Measurements from ENCODE around the gene PCDH10. TPM values are rescaled to one million over a fixed set of nuclear protein-coding genes. Genes with fewer than 3 reads are reported as not detected.

PCDH10 gene
- not detected in 2 replicates for total RNA-seq (2013; cell fraction: nucleolus; rRNA removed)
- total RNA-seq (2014; rRNA removed) (not detected in 2 replicates), total RNA-seq (2014; rRNA removed; fragmentation: Illumina TruSeq; extraction: Trizol) (not detected in 2 replicates), total RNA-seq (2021) (not detected in 2 replicates), polyA plus RNA-seq (2011; rRNA removed) (0.17 and 0.38 TPM in 2 replicates), polyA plus RNA-seq (2014; fragmentation: Illumina TruSeq; extraction: Trizol) (0.01 TPM in 1 of 2 replicates, not detected in the other), polyA plus RNA-seq (2014; fragmentation: Nextera tagmentation; extraction: Ambion mirVana) (under 1 TPM; under 0.01 to 0.02 TPM), polyA plus RNA-seq (2014; rRNA removed) (0.04 TPM in 1 of 2 replicates, not detected in the other), polyA plus RNA-seq (2016; fragmentation: Nextera tagmentation; extraction: Ambion mirVana) (not detected), polyA minus RNA-seq (2011; rRNA and poly(A)+ RNA removed) (0.07 and 0.82 TPM in 2 replicates), Bru-seq, nascent RNA (not detected), BruChase-seq, experiment 1, labeled RNA remaining after a 6-hour chase (not detected), BruChase-seq, experiment 2, labeled RNA remaining after a 2-hour chase (not detected)
- not detected for polyA plus RNA-seq (2011; ENCODE audit: low read depth)
- polyA plus RNA-seq (2011; cell fraction: cytosol; rRNA removed) = 0.10 and 0.23 TPM in 2 replicates
- 0.13 and 0.25 TPM in 2 replicates for polyA plus RNA-seq (2011; cell fraction: nucleus; rRNA removed)
- not detected in 2 replicates for polyA plus RNA-seq (2012)
- polyA minus RNA-seq (2011; cell fraction: cytosol; rRNA and poly(A)+ RNA removed) = not detected in 2 replicates
- 0.24 and 0.77 TPM in 2 replicates for polyA minus RNA-seq (2011; cell fraction: nucleus; rRNA and poly(A)+ RNA removed)
- long read RNA-seq, experiment 1 = 0 reads
- long read RNA-seq, experiment 2 = 0 reads

GRCh38 chr4:133148690-133149363 lies at the start of gene PCDH10:
TSS of gene PCDH10 (plus strand) at chr4:133149294. CDS start at chr4:133150141, 847 bp downstream.
- ChIA-PET RAD21 (ENCODE audit: unreplicated experiment) (no interaction called here), SMC1A (ENCODE audit: uncharacterized antibody, unreplicated experiment) (no interaction called here), CTCF (no interaction called here), POLR2A (no interaction called here)
- no peaks in the 10 kb centered on the region; the same call in 1 of the 3 replicates for H3K9me3 ChIP-seq (replicated peaks; ENCODE audit: control insufficient read depth, insufficient read depth, low read length)
- H4K20me1 ChIP-seq (ENCODE audit: control insufficient read depth, insufficient read depth) = no peaks in the 10 kb centered on the region
- no peak within 1 kb of the TSS for H3K9ac ChIP-seq (ENCODE audit: control insufficient read depth, insufficient read depth, low read length)
- H3K27ac ChIP-seq (ENCODE audit: control insufficient read depth, insufficient read depth) = no peak within 1 kb of the TSS
- no peak for FAIRE-seq
- in situ Hi-C loops (cut with MboI) = loop anchor here (25.0 kb wide), 1 partner anchor 1788 kb away; no protein-coding TSS in a partner anchor
- H3K4me3 ChIP-seq = no peak within 1 kb of the TSS
- no TSS peak for BruUV-seq (replicated peaks)
- H3K4me2 ChIP-seq (ENCODE audit: control insufficient read depth, insufficient read depth) = peak within 1 kb of the TSS; percentile 33
- H3K4me1 ChIP-seq (ENCODE audit: control insufficient read depth, insufficient read depth, low read length) = no peaks in the 10 kb centered on the region
- no peak within 1 kb of the TSS for H2AFZ ChIP-seq (ENCODE audit: control insufficient read depth, low read depth, low read length)
- peak; percentile 58 for ATAC-seq
- H3K36me3 ChIP-seq (ENCODE audit: control insufficient read depth in 2 of 2, insufficient read depth in 2 of 2, low read length in 1 of 2) = no peaks in the 10 kb centered on the region
- DNase-seq (ENCODE audit: low read depth, low spot score) = no peak
- 10% methylated on average over 38 of the region's 38 CpGs for WGBS (ENCODE audit: insufficient coverage, insufficient replicate concordance, low lambda C conversion rate, missing lambda C conversion rate)
- H3K27me3 ChIP-seq (replicated peaks in 1 of 2; ENCODE audit: control insufficient read depth in 2 of 2, insufficient read depth in 2 of 2, low read length in 1 of 2) = peaks cover 9 to 18% of the 10 kb centered on the region in 2 experiments
- H3K79me2 ChIP-seq (ENCODE audit: control insufficient read depth, insufficient read depth, low read length) = no peaks in the 10 kb centered on the region
- intact Hi-C loops (cut with micrococcal nuclease; ENCODE audit: unreplicated experiment) = loop anchor here (5.0 kb wide), 2 partner anchors 333 to 1758 kb away; no protein-coding TSS in a partner anchor
- no peak for TF ChIP-seq MEF2B (IDR thresholded peaks at IDR 0.05; ENCODE audit: partially characterized antibody, poor library complexity, severe bottlenecking)
- no peak for TF ChIP-seq IKZF1 (conservative IDR thresholded peaks at IDR 0.05)
- no peak for TF ChIP-seq ZNF384 (IDR thresholded peaks at IDR 0.05; ENCODE audit: borderline replicate concordance, low read depth, low read length)
- TF ChIP-seq KAT2A (conservative IDR thresholded peaks at IDR 0.05; ENCODE audit: control insufficient read depth, low read depth, low read length) = no peak
- TF ChIP-seq HCFC1 (IDR thresholded peaks at IDR 0.05; ENCODE audit: low read length) = no peak
- TF ChIP-seq POLR2A (IDR thresholded peaks at IDR 0.05; ENCODE audit: low read depth, low read length) = no peak
- TF ChIP-seq IRF5 (IDR thresholded peaks at IDR 0.05; ENCODE audit: borderline replicate concordance) = no peak
- TF ChIP-seq BHLHE40 (IDR thresholded peaks at IDR 0.05; ENCODE audit: borderline replicate concordance in 1 of 2, low read depth in 2 of 2, low read length in 1 of 2) = no peak
- TF ChIP-seq FOXM1 (IDR thresholded peaks at IDR 0.05; ENCODE audit: low read depth, low read length) = no peak
- no peak for TF ChIP-seq SMAD5 (IDR thresholded peaks at IDR 0.05; ENCODE audit: low read depth)
- peak; percentile 83 for TF ChIP-seq CREM (IDR thresholded peaks at IDR 0.05; ENCODE audit: low read depth)
- no peak for TF ChIP-seq ZNF274 (IDR thresholded peaks at IDR 0.05; ENCODE audit: insufficient read depth, insufficient read length)
- no peak for TF ChIP-seq RB1 (IDR thresholded peaks at IDR 0.05; ENCODE audit: borderline replicate concordance)
- no peak for TF ChIP-seq ZBTB40 (IDR thresholded peaks at IDR 0.05; ENCODE audit: borderline replicate concordance)
- TF ChIP-seq FOS (IDR thresholded peaks at IDR 0.05; ENCODE audit: borderline replicate concordance, extremely low read depth, insufficient read length) = no peak
